GM12878 (cell line): Measurements from ENCODE around the gene GYPC. TPM values are rescaled to one million over a fixed set of nuclear protein-coding genes. Genes with fewer than 3 reads are reported as not detected.

Source experiments
- ATAC-seq: fragments of 200-7000 bp; cut with Tn5 transposase; 3 replicates; pipeline ENCODE4 v1.9.1; 2020; ENCODE audit warnings: mild to moderate bottlenecking, moderate library complexity
- BruUV-seq: library from RNA; stranded (reverse); fragments of 400-500 nt; replicated peaks from 2 replicates; lab custom pipeline; 2021; lab: Mats Ljungman, UMichigan
- CTCF ChIA-PET: fragments of 300-600 bp; sonication (Branson Sonifier 250); formaldehyde crosslinking; extraction: SDS; loops from one replicate; lab custom pipeline; 2021; ENCODE audit warnings: inconsistent platforms; lab: Yijun Ruan, JAX
- POLR2A ChIA-PET: fragments of 350-600 bp; formaldehyde crosslinking; extraction: SDS; loops from one replicate; lab custom pipeline; 2021; ENCODE audit warnings: inconsistent platforms; lab: Charles Lee
- RAD21 ChIA-PET: fragments of 300-600 bp; sonication (Branson Sonifier 250); formaldehyde crosslinking; loops from one replicate; lab custom pipeline; 2023; ENCODE audit warnings: antibody characterized with exemption; ENCODE audit not compliant: unreplicated experiment; lab: Charles Lee
- SMC1A ChIA-PET: fragments of 300-600 bp; sonication (Branson Sonifier 250); formaldehyde crosslinking; loops from one replicate; lab custom pipeline; 2023; ENCODE audit not compliant: unreplicated experiment, uncharacterized antibody; lab: Charles Lee
- DNase-seq: peaks from one replicate; pipeline ENCODE4 v3.0.0-alpha.2; 2011; ENCODE audit warnings: low read depth, low spot score
- FAIRE-seq: peaks from 3 replicates; lab custom pipeline; 2011; peaks lifted over from hg19 to GRCh38; lab: Jason Lieb, UNC
- H2AFZ ChIP-seq: 2 replicates; pipeline ENCODE4 v1.6.0; 2011; ENCODE audit warnings: low read depth, low read length, control low read depth; ENCODE audit not compliant: control insufficient read depth
- H3K27ac ChIP-seq: 2 replicates; pipeline ENCODE4 v1.5.1; 2011; ENCODE audit warnings: control low read depth; ENCODE audit not compliant: control insufficient read depth, insufficient read depth
- H3K27me3 ChIP-seq, 2 experiments: replicated peaks in 1 of 2; 2 replicates each; pipeline versions ENCODE4 v1.6.0 to v1.6.1; 2011; ENCODE audit warnings: low read length in 1 of 2; ENCODE audit not compliant: control insufficient read depth in 2 of 2, insufficient read depth in 2 of 2
- H3K36me3 ChIP-seq, 2 experiments: 2 replicates each; pipeline ENCODE4 v1.5.1; 2011; ENCODE audit warnings: low read length in 1 of 2; ENCODE audit not compliant: control insufficient read depth in 2 of 2, insufficient read depth in 2 of 2
- H3K4me1 ChIP-seq: 2 replicates; pipeline ENCODE4 v1.6.1; 2011; ENCODE audit warnings: mild to moderate bottlenecking, low read length, moderate library complexity, mixed read lengths; ENCODE audit not compliant: control insufficient read depth, insufficient read depth
- H3K4me2 ChIP-seq: 2 replicates; pipeline ENCODE4 v1.6.0; 2011; ENCODE audit warnings: control low read depth; ENCODE audit not compliant: control insufficient read depth, insufficient read depth
- H3K4me3 ChIP-seq: fragments of 200-600 bp; sonication (generic); 2 replicates; pipeline ENCODE4 v1.5.1; 2016
- H3K79me2 ChIP-seq: 2 replicates; pipeline ENCODE4 v1.6.0; 2011; ENCODE audit warnings: low read length; ENCODE audit not compliant: control insufficient read depth, insufficient read depth
- H3K9ac ChIP-seq: 2 replicates; pipeline ENCODE4 v1.8.0; 2011; ENCODE audit warnings: low read length, control low read depth, mixed read lengths; ENCODE audit not compliant: control insufficient read depth, insufficient read depth
- H3K9me3 ChIP-seq: replicated peaks from 3 replicates; pipeline ENCODE4 v1.5.1; 2011; ENCODE audit warnings: mild to moderate bottlenecking, low read length; ENCODE audit not compliant: control insufficient read depth, insufficient read depth
- H4K20me1 ChIP-seq: 2 replicates; pipeline ENCODE4 v1.6.0; 2011; ENCODE audit not compliant: control insufficient read depth, insufficient read depth
- GATAD2B ChIP-seq: fragments of 450-650 bp; conservative IDR thresholded peaks from 2 replicates; pipeline ENCODE4 v1.6.1; 2017; ENCODE audit warnings: low read depth, mild to moderate bottlenecking, moderate library complexity
- MEF2B ChIP-seq: fragments of 450-650 bp; IDR thresholded peaks from 2 replicates; pipeline ENCODE4 v1.6.1; 2018; ENCODE audit warnings: mild to moderate bottlenecking, moderate library complexity; ENCODE audit not compliant: partially characterized antibody, poor library complexity, severe bottlenecking
- NFYA ChIP-seq: IDR thresholded peaks from 2 replicates; pipeline ENCODE4 v1.6.1; 2011; ENCODE audit warnings: low read depth, mild to moderate bottlenecking, low read length, improper control_type of control experiment, borderline replicate concordance
- RELB ChIP-seq: fragments of 450-650 bp; IDR thresholded peaks from 2 replicates; pipeline ENCODE4 v1.6.1; 2017; ENCODE audit warnings: low read depth, mild to moderate bottlenecking, moderate library complexity
- STAT1 ChIP-seq: fragments of 450-650 bp; conservative IDR thresholded peaks from 2 replicates; pipeline ENCODE4 v1.6.1; 2014; ENCODE audit warnings: antibody characterized with exemption, mild to moderate bottlenecking
- ZBTB40 ChIP-seq: fragments of 450-650 bp; IDR thresholded peaks from 2 replicates; pipeline ENCODE4 v1.6.1; 2016; ENCODE audit warnings: mild to moderate bottlenecking, moderate library complexity, borderline replicate concordance
- WGBS: methylation state at CpG from one replicate; pipeline ENCODE4 v1.1.6; 2016; ENCODE audit warnings: low lambda C conversion rate; ENCODE audit not compliant: insufficient replicate concordance, insufficient coverage; ENCODE audit errors: missing lambda C conversion rate; 5-methylcytosine and 5-hydroxymethylcytosine counted together
- in situ Hi-C: fragments of 300-500 bp; cut with MboI; formaldehyde crosslinking; loops from 9 replicates; pipeline ENCODE4 v1.14.3; 2018; ENCODE audit warnings: mixed read lengths
- intact Hi-C: fragments of 100-400 bp; cut with micrococcal nuclease; formaldehyde crosslinking; loops from one replicate; pipeline ENCODE4 v1.14.2; 2022; ENCODE audit not compliant: unreplicated experiment
- polyA plus RNA-seq, 11 experiments: library from polyadenylated mRNA; depleted of rRNA in 4 of 11; unstranded in 6 of 11; stranded (reverse) in 5 of 11; fragments of >200 nt; fragmentation: Nextera tagmentation in 4 of 11; fragmentation: Illumina TruSeq in 1 of 11; extraction: Ambion mirVana in 4 of 11; extraction: Trizol in 1 of 11; gene quantifications; 1 replicate in 1 of 11; 2 replicates in 10 of 11; pipeline versions ENCODE4 v1.2.1 to v1.2.3, GENCODE V29; 2011 to 2016; ENCODE audit warnings: inconsistent platforms in 2 of 11, missing spikeins in 2 of 11, low read depth in 1 of 11
- total RNA-seq, 4 experiments: library from RNA; depleted of rRNA in 3 of 4; stranded (reverse); fragments of >200 nt in 3 of 4; fragmentation: Illumina TruSeq in 1 of 4; extraction: Trizol in 1 of 4; gene quantifications; 2 replicates each; pipeline versions ENCODE4 v1.2.1 to v1.2.3, GENCODE V29; 2013 to 2021
- TF ChIP-seq, protein P1 (sequence below): IDR thresholded peaks from 2 replicates; pipeline ENCODE4 v1.6.1; 2012; ENCODE audit warnings: low read depth, low read length, improper control_type of control experiment

The GYPC gene
- total and polyA plus RNA-seq, 10 of the 15 experiments (the other 5 are each of a cell fraction or from before 2014, with no cell fraction given), result 26.2 to 150 (median 81.4) TPM

DNA sequence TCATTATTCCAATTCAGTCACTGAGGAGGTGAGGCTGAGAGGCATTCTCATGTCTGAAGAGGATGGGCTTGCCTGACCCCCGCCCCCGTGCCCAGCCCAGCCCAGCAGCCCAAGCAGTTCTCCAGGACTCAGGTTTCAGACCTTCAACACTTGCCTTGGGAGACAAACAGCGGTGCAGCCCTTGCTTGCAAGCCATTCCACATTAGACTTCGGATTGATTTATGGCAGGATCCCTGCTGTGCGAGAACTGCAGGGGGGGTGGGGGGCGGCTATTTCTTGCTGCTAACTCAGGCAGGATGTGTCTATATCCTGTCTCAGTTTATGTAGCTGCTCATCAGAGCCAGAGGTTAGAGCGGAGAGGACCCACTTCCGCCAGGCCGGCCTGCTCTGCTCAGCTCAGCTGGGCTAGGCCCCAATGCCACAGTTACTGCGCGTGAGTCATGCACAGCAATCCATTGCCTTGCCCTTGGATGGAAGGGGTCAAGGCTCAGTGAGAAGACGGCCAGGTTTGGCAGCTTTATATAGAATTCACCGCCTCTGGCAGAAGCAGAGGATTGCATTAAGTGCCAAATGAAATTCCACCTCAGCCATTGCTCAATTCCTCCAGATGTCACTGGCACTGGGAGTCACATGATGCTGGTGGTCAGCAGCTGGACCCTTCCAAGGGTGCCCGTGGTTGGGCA, 1.8 kb downstream of the GYPC start (continued):
- no peak for TF ChIP-seq RELB
- no peak for TF ChIP-seq STAT1
- no peak for TF ChIP-seq NFYA
- TF ChIP-seq, protein P1, sequence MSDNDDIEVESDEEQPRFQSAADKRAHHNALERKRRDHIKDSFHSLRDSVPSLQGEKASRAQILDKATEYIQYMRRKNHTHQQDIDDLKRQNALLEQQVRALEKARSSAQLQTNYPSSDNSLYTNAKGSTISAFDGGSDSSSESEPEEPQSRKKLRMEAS, result no peak

DNA sequence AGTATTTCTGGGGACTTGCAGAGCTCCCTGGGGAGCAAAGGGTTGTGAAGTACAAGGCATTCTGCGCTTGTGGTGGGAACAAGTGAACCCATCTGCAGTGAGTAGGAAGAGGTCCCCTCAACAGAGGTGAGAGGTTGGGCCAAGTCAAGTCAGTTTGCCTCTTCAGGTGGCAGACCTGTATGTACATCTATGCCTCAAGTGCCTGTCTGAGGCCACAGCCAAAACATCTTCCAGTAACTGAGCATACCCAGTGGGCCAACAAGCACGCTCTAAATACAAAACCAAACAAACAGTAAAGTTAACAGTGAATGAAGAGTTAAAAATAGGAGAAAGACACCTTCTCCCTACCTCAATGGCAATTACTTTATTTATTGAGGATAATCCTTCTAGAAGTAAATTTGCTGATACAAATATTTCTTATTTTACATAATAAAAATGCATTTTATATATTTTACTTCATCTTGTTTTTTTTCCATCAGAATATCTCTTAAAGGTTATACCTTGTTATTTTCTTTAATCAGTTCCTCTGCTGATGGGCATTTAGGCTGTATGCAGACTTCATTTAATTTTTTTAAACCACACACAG, 2.5 kb downstream of the GYPC start:
- intact Hi-C loops (loop anchor here (2.0 to 5.0 kb wide), 2 partner anchors 90 to 119 kb away; no protein-coding TSS in a partner anchor), in situ Hi-C loops (loop anchor here (25.0 kb wide), 1 partner anchor 729 kb away; the partner anchor contains the start of gene MAP3K2)
- H3K27ac ChIP-seq, result peak overlapping the region; percentile 96
- ChIA-PET SMC1A (interaction anchor here (1.3 to 1.4 kb wide), 2 partner anchors 9 to 23 kb away, joined by 3 to 4 read pairs; no protein-coding TSS in a partner anchor), CTCF (interaction anchor here (0.7 to 1.8 kb wide), 2 partner anchors 17 to 131 kb away, joined by 3 to 10 read pairs; no protein-coding TSS in a partner anchor), POLR2A (interaction anchor here (1.0 kb wide), 1 partner anchor 9 kb away, joined by 3 read pairs; no protein-coding TSS in a partner anchor), RAD21 (interaction anchor here (1.1 to 1.2 kb wide), 2 partner anchors 39 to 42 kb away, joined by 3 read pairs; no protein-coding TSS in a partner anchor)
- DNase-seq (no peak), ATAC-seq (peak; percentile 14), FAIRE-seq (no peak)
- no peaks in the 10 kb centered on the region for H4K20me1 ChIP-seq
- H3K4me1 ChIP-seq, result peaks cover 45% of the 10 kb centered on the region
- peaks cover 0 to 3% of the 10 kb centered on the region in 2 experiments; a peak in 1 of 4 replicates for H3K36me3 ChIP-seq
- H3K79me2 ChIP-seq, result peaks cover 69% of the 10 kb centered on the region
- H3K9ac ChIP-seq, result peak overlapping the region; percentile 91
- WGBS, result 46% methylated on average over 2 of the region's 2 CpGs
- peak overlapping the region; percentile 97 for H3K4me3 ChIP-seq
- BruUV-seq, result no TSS peak
- TF ChIP-seq GATAD2B, result peak; percentile 4; the same call in 1 of the 2 replicates
- TF ChIP-seq ZBTB40, result no peak
- peak; percentile 45 for TF ChIP-seq MEF2B
- H2AFZ ChIP-seq, result peak overlapping the region; percentile 75
- peak overlapping the region; percentile 99 for H3K4me2 ChIP-seq
- no peaks in the 10 kb centered on the region for H3K27me3 ChIP-seq
- no peaks in the 10 kb centered on the region for H3K9me3 ChIP-seq
